ENCODE data around the gene VSIG8.

DNA sequence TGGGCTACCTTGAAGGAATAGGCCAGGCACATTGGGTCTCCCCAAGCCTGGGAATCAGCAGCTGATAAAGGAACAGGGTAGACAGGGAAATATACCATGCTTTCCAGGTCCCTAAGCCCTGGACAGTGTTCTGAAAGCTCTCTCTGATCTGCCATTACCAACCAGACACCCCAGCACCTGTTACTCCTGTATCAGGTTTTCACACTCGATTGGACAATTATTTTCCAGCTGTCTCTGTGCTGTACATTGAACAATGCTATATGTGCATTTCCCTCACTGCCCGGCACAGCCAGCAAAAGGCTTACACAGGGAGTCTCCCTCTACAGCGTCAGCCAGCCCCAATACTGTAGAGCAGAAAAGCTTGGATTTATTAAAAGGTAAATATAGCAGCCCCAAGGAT, 32.8 kb upstream of the VSIG8 start:
- no peak for TF ChIP-seq KDM1A (IDR thresholded peaks at IDR 0.05; ENCODE audit: borderline replicate concordance, low read length)
- TF ChIP-seq CTCF (IDR thresholded peaks at IDR 0.05; ENCODE audit: control extremely low read depth in 1 of 3, insufficient read depth in 1 of 3, low read depth in 1 of 3, low read length in 3 of 3): no peak
- no peak for TF ChIP-seq CHD2 (IDR thresholded peaks at IDR 0.05; ENCODE audit: low read length)
- no peak for TF ChIP-seq MAFK (IDR thresholded peaks at IDR 0.05; ENCODE audit: low read depth, low read length)
- TF ChIP-seq GTF2F1 (IDR thresholded peaks at IDR 0.05; ENCODE audit: borderline replicate concordance, low read depth, low read length): no peak
- no peak for TF ChIP-seq HDAC6 (IDR thresholded peaks at IDR 0.05; ENCODE audit: low read depth, low read length)
- TF ChIP-seq EP300 (IDR thresholded peaks at IDR 0.05; ENCODE audit: borderline replicate concordance in 1 of 2, low read depth in 2 of 2, low read length in 2 of 2): no peak
- TF ChIP-seq SRF (IDR thresholded peaks at IDR 0.05; ENCODE audit: low read depth, low read length): no peak
- TF ChIP-seq, protein P1, sequence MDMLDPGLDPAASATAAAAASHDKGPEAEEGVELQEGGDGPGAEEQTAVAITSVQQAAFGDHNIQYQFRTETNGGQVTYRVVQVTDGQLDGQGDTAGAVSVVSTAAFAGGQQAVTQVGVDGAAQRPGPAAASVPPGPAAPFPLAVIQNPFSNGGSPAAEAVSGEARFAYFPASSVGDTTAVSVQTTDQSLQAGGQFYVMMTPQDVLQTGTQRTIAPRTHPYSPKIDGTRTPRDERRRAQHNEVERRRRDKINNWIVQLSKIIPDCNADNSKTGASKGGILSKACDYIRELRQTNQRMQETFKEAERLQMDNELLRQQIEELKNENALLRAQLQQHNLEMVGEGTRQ (IDR thresholded peaks at IDR 0.05; ENCODE audit: low read length): no peak
- TF ChIP-seq POLR2A (IDR thresholded peaks at IDR 0.05; ENCODE audit: control extremely low read depth in 1 of 2, low read depth in 2 of 2, low read length in 2 of 2): no peak
- no peak for TF ChIP-seq CTBP2 (IDR thresholded peaks at IDR 0.05; ENCODE audit: borderline replicate concordance, insufficient read depth, insufficient read length, low read length)
- TF ChIP-seq POLR2AphosphoS5 (IDR thresholded peaks at IDR 0.05; ENCODE audit: low read depth, low read length): no peak
- TF ChIP-seq EZH2 (IDR thresholded peaks at IDR 0.05; ENCODE audit: low read depth, low read length, severe bottlenecking): no peak
